H1 (cell line): ENCODE data around the gene RXFP1. TPM values are rescaled to one million over a fixed set of nuclear protein-coding genes. Genes with fewer than 3 reads are reported as not detected.

Source experiments
- CTCF ChIA-PET: fragments of 300-600 bp; sonication (Branson Sonifier 250); formaldehyde crosslinking; loops from one replicate; lab custom pipeline; 2021; ENCODE audit not compliant: partially characterized antibody; lab: Charles Lee
- POLR2A ChIA-PET: fragments of 300-600 bp; sonication (Branson Sonifier 250); formaldehyde crosslinking; loops from one replicate; lab custom pipeline; 2021; ENCODE audit warnings: inconsistent platforms; ENCODE audit not compliant: partially characterized antibody; lab: Charles Lee
- DNase-seq, 2 experiments: peaks; one replicate each; pipeline versions ENCODE4 v3.0.0 to v3.0.0-alpha.2; 2010 to 2022; ENCODE audit warnings: low spot score in 2 of 2, low read depth in 1 of 2, mixed read lengths in 1 of 2
- FAIRE-seq: peaks from 2 replicates; lab custom pipeline; 2011; peaks lifted over from hg19 to GRCh38; lab: Jason Lieb, UNC
- H2AFZ ChIP-seq: 2 replicates; pipeline ENCODE4 v1.8.1; 2012; ENCODE audit warnings: low read length, inconsistent platforms
- H2AK5ac ChIP-seq: 2 replicates; pipeline ENCODE4 v1.6.1; 2013; ENCODE audit warnings: low read depth, low read length
- H2BK120ac ChIP-seq: replicated peaks from 2 replicates; pipeline ENCODE3; 2013; ENCODE audit warnings: low read depth, low read length, inconsistent platforms
- H2BK12ac ChIP-seq: 2 replicates; pipeline ENCODE4 v1.6.1; 2013; ENCODE audit warnings: low read depth, low read length
- H2BK15ac ChIP-seq: 2 replicates; pipeline ENCODE4 v1.6.1; 2013; ENCODE audit warnings: low read length
- H2BK20ac ChIP-seq: 2 replicates; pipeline ENCODE4 v1.6.1; 2013; ENCODE audit warnings: low read length
- H2BK5ac ChIP-seq: 2 replicates; pipeline ENCODE4 v1.6.1; 2013; ENCODE audit warnings: low read depth, low read length
- H3K14ac ChIP-seq: 2 replicates; pipeline ENCODE4 v1.6.1; 2013; ENCODE audit warnings: inconsistent platforms; ENCODE audit not compliant: insufficient read length
- H3K18ac ChIP-seq: 2 replicates; pipeline ENCODE4 v1.6.1; 2013; ENCODE audit warnings: low read length; ENCODE audit errors: extremely low read depth
- H3K23ac ChIP-seq: 2 replicates; pipeline ENCODE4 v1.6.1; 2013; ENCODE audit warnings: inconsistent platforms; ENCODE audit not compliant: insufficient read length
- H3K23me2 ChIP-seq: 2 replicates; pipeline ENCODE4 v1.6.1; 2013; ENCODE audit warnings: low read depth, low read length
- H3K27ac ChIP-seq: 2 replicates; pipeline ENCODE4 v1.6.1; 2011; ENCODE audit warnings: low read depth, low read length, inconsistent platforms
- H3K27me3 ChIP-seq, 4 experiments: replicated peaks in 1 of 4; 1 replicate in 1 of 4; 2 replicates in 3 of 4; pipeline versions ENCODE4 v1.6.1 to v1.8.1; 2011 to 2013; ENCODE audit warnings: low read length in 3 of 4, mild to moderate bottlenecking in 3 of 4, inconsistent platforms in 2 of 4, mixed read lengths in 2 of 4, moderate library complexity in 1 of 4; ENCODE audit not compliant: control insufficient read depth in 3 of 4, insufficient read depth in 3 of 4; ENCODE audit errors: extremely low read depth in 1 of 4
- H3K36me3 ChIP-seq, 4 experiments: 2 replicates each; pipeline versions ENCODE4 v1.6.1 to v1.8.1; 2011 to 2013; ENCODE audit warnings: mild to moderate bottlenecking in 4 of 4, low read length in 3 of 4, moderate library complexity in 2 of 4, control low read depth in 1 of 4, inconsistent platforms in 1 of 4; ENCODE audit not compliant: insufficient read depth in 4 of 4, control insufficient read depth in 2 of 4
- H3K4ac ChIP-seq: replicated peaks from 2 replicates; pipeline ENCODE3; 2013; ENCODE audit warnings: low read length, low read depth, mixed read lengths, inconsistent platforms; ENCODE audit not compliant: insufficient read length
- H3K4me1 ChIP-seq, 4 experiments: replicated peaks in 1 of 4; 1 replicate in 1 of 4; 2 replicates in 3 of 4; pipeline versions ENCODE4 v1.6.1 to v1.8.1; 2011 to 2013; ENCODE audit warnings: low read length in 3 of 4, inconsistent platforms in 2 of 4, mixed read lengths in 1 of 4; ENCODE audit not compliant: insufficient read depth in 4 of 4, control insufficient read depth in 3 of 4
- H3K4me2 ChIP-seq, 2 experiments: 2 replicates each; pipeline versions ENCODE4 v1.6.1 to v1.8.1; 2011 to 2013; ENCODE audit warnings: low read depth in 2 of 2, low read length in 2 of 2, control low read depth in 1 of 2, inconsistent platforms in 1 of 2, mild to moderate bottlenecking in 1 of 2; ENCODE audit not compliant: insufficient read depth in 1 of 2
- H3K4me3 ChIP-seq, 4 experiments: fragments of 200-600, 300-600 bp in 1 of 4; sonication (generic), shearing (Covaris generic), sonication (Bioruptor Twin) in 1 of 4; 2 replicates each; pipeline versions ENCODE4 v1.5.1 to v1.8.1; 2011 to 2016; ENCODE audit warnings: low read length in 4 of 4, low read depth in 3 of 4, control low read depth in 2 of 4, inconsistent platforms in 2 of 4, mild to moderate bottlenecking in 2 of 4, mixed read lengths in 1 of 4, moderate library complexity in 1 of 4; ENCODE audit not compliant: insufficient read depth in 2 of 4; ENCODE audit errors: extremely low read depth in 1 of 4
- H3K56ac ChIP-seq: replicated peaks from 2 replicates; pipeline ENCODE3; 2013; ENCODE audit warnings: low read depth, mild to moderate bottlenecking, mixed read lengths, low read length, inconsistent platforms; ENCODE audit not compliant: insufficient read length
- H3K79me1 ChIP-seq: 2 replicates; pipeline ENCODE4 v1.6.1; 2013; ENCODE audit warnings: low read depth, low read length, control low read depth
- H3K79me2 ChIP-seq, 2 experiments: 2 replicates each; pipeline versions ENCODE4 v1.6.1 to v1.8.1; 2012 to 2013; ENCODE audit warnings: low read length in 2 of 2, mild to moderate bottlenecking in 2 of 2, inconsistent platforms in 1 of 2; ENCODE audit not compliant: insufficient read depth in 2 of 2, control insufficient read depth in 1 of 2
- H3K9ac ChIP-seq, 4 experiments: replicated peaks in 1 of 4; 1 replicate in 1 of 4; 2 replicates in 3 of 4; pipeline versions ENCODE4 v1.6.1 to v1.8.1; 2011 to 2013; ENCODE audit warnings: low read depth in 3 of 4, low read length in 3 of 4, control low read depth in 2 of 4, mild to moderate bottlenecking in 2 of 4, moderate library complexity in 2 of 4, inconsistent platforms in 1 of 4; ENCODE audit errors: extremely low read depth in 1 of 4
- H3K9me3 ChIP-seq, 2 experiments: 2 replicates each; pipeline versions ENCODE4 v1.6.1 to v1.8.1; 2012 to 2013; ENCODE audit warnings: mild to moderate bottlenecking in 2 of 2, moderate library complexity in 2 of 2, control low read depth in 1 of 2, inconsistent platforms in 1 of 2, low read depth in 1 of 2, low read length in 1 of 2, mixed read lengths in 1 of 2; ENCODE audit not compliant: insufficient read depth in 2 of 2
- H4K20me1 ChIP-seq, 2 experiments: replicated peaks in 1 of 2; 2 replicates each; pipeline versions ENCODE3 to v1.8.1; 2011 to 2013; ENCODE audit warnings: inconsistent platforms in 2 of 2, low read length in 2 of 2, mild to moderate bottlenecking in 1 of 2; ENCODE audit not compliant: insufficient read depth in 2 of 2, control insufficient read depth in 1 of 2
- H4K5ac ChIP-seq: 2 replicates; pipeline ENCODE4 v1.6.1; 2013; ENCODE audit warnings: low read length, low read depth, mixed read lengths, inconsistent platforms; ENCODE audit not compliant: insufficient read length
- H4K8ac ChIP-seq: 2 replicates; pipeline ENCODE4 v1.8.0; 2013; ENCODE audit warnings: mild to moderate bottlenecking, moderate library complexity, low read length, inconsistent platforms; ENCODE audit not compliant: insufficient read depth; ENCODE audit errors: extremely low read depth
- H4K91ac ChIP-seq: replicated peaks from 2 replicates; pipeline ENCODE3; 2013; ENCODE audit warnings: low read length, mixed read lengths, inconsistent platforms; ENCODE audit not compliant: insufficient read length
- BCL11A ChIP-seq, 2 experiments: IDR thresholded peaks; one replicate each; pipeline ENCODE4 v1.6.1; 2011; ENCODE audit warnings: low read depth in 2 of 2, low read length in 2 of 2, mild to moderate bottlenecking in 2 of 2
- CTBP2 ChIP-seq: IDR thresholded peaks from 2 replicates; pipeline ENCODE4 v1.7.0; 2011; ENCODE audit warnings: borderline replicate concordance, mild to moderate bottlenecking, moderate library complexity, mixed read lengths, low read length; ENCODE audit not compliant: insufficient read depth, insufficient read length
- EZH2 ChIP-seq: fragments of 200-600 bp; sonication (generic); IDR thresholded peaks from 2 replicates; pipeline ENCODE4 v1.7.1; 2012; ENCODE audit warnings: low read depth, mild to moderate bottlenecking, moderate library complexity, low read length, inconsistent platforms; ENCODE audit not compliant: severe bottlenecking
- MAFK ChIP-seq: IDR thresholded peaks from 2 replicates; pipeline ENCODE4 v1.6.1; 2012; ENCODE audit warnings: low read depth, mild to moderate bottlenecking, improper control_type of control experiment, low read length
- MAX ChIP-seq: IDR thresholded peaks from 2 replicates; pipeline ENCODE4 v1.6.1; 2012; ENCODE audit warnings: inconsistent platforms
- RAD21 ChIP-seq, 2 experiments: IDR thresholded peaks in 1 of 2; conservative IDR thresholded peaks in 1 of 2; 2 replicates each; pipeline ENCODE4 v1.6.1; 2011; ENCODE audit warnings: low read depth in 2 of 2, low read length in 2 of 2, improper control_type of control experiment in 1 of 2, inconsistent platforms in 1 of 2, mild to moderate bottlenecking in 1 of 2, moderate library complexity in 1 of 2
- SP2 ChIP-seq: IDR thresholded peaks from 2 replicates; pipeline ENCODE4 v1.6.1; 2012; ENCODE audit warnings: mild to moderate bottlenecking, low read length, inconsistent platforms
- SRF ChIP-seq: IDR thresholded peaks from 2 replicates; pipeline ENCODE4 v1.6.1; 2011; ENCODE audit warnings: mild to moderate bottlenecking, low read depth, low read length, moderate library complexity
- WGBS, 2 experiments: shearing (Covaris generic) in 1 of 2; methylation state at CpG; one replicate each; pipeline versions ENCODE4 v1.1.6 to v1.1.7; 2013 to 2015; ENCODE audit warnings: low lambda C conversion rate in 2 of 2, mixed read lengths in 2 of 2, inconsistent platforms in 1 of 2, low coverage in 1 of 2, missing lambda C conversion rate in 1 of 2; ENCODE audit not compliant: insufficient replicate concordance in 2 of 2, insufficient coverage in 1 of 2, insufficient read length in 1 of 2; ENCODE audit errors: extremely low coverage in 1 of 2, missing lambda C conversion rate in 1 of 2; 5-methylcytosine and 5-hydroxymethylcytosine counted together
- polyA plus RNA-seq, 7 experiments: library from polyadenylated mRNA; depleted of rRNA in 3 of 7; stranded (reverse) in 5 of 7; unstranded in 2 of 7; fragments of >200 nt in 5 of 7; fragments of 200-250 nt in 2 of 7; gene quantifications; 1 replicate in 5 of 7; 2 replicates in 1 of 7; 4 replicates in 1 of 7; pipeline versions ENCODE4 v1.2.1 to v1.2.3, GENCODE V29; 2011 to 2013; ENCODE audit warnings: missing spikeins in 2 of 7, mixed read lengths in 2 of 7
- total RNA-seq: library from RNA; stranded (reverse); fragmentation: NEBNext Ultra II Directional; extraction: Animal tissue kit (Norgen Biotek cat#: 25700); gene quantifications from 2 replicates; pipeline ENCODE4 v1.2.1, GENCODE V29; 2021

Gene RXFP1
- total and polyA plus RNA-seq, 2 of the 8 experiments (the other 6 are each of a cell fraction or from before 2014, with no cell fraction given): 0.14 to 0.56 TPM

- no peak overlapping the region for H3K56ac ChIP-seq
- H4K20me1 ChIP-seq: no peaks in the 10 kb centered on the region
- DNase-seq (no peak), FAIRE-seq (no peak)
- H2BK15ac ChIP-seq: no peak overlapping the region
- no peak overlapping the region for H3K27ac ChIP-seq
- no peak overlapping the region for H3K4ac ChIP-seq
- TF ChIP-seq MAFK (no peak), EZH2 (no peak), SRF (no peak), SP2 (no peak), MAX (no peak), RAD21 (IDR thresholded peaks at IDR 0.05 in 1 of 2, conservative IDR thresholded peaks at IDR 0.05 in 1 of 2; ENCODE audit: low read depth in 2 of 2, low read length in 2 of 2) (no peak), BCL11A (IDR thresholded peaks at IDR 0.05; ENCODE audit: low read depth in 2 of 2, low read length in 2 of 2) (no peak), CTBP2 (no peak)
- H4K5ac ChIP-seq: no peak overlapping the region
- POLR2A ChIA-PET: no interaction called here
- no peaks in the 10 kb centered on the region for H3K27me3 ChIP-seq
- no peak overlapping the region for H2BK120ac ChIP-seq
- CTCF ChIA-PET: interaction anchor here (0.7 to 2.2 kb wide), 7 partner anchors 9 to 171 kb away, joined by 3 to 8 read pairs (median 3); no protein-coding TSS in a partner anchor
- no peaks in the 10 kb centered on the region for H3K4me1 ChIP-seq
- H3K23ac ChIP-seq: no peak overlapping the region
- no peak overlapping the region for H3K9ac ChIP-seq
- H3K9me3 ChIP-seq: no peaks in the 10 kb centered on the region
- no peaks in the 10 kb centered on the region for H3K79me1 ChIP-seq
- no peaks in the 10 kb centered on the region for H3K79me2 ChIP-seq
- H2BK20ac ChIP-seq: no peak overlapping the region
- H3K23me2 ChIP-seq: no peaks in the 10 kb centered on the region
- H3K4me2 ChIP-seq: no peak overlapping the region
- no peak overlapping the region for H3K14ac ChIP-seq
- H2BK5ac ChIP-seq: no peak overlapping the region
- WGBS, 2 experiments: 76% methylated on average over 4 of the region's 4 CpGs; no CpG with 5 or more reads in 1 of the 2 experiments
- no peak overlapping the region for H2BK12ac ChIP-seq
- H4K91ac ChIP-seq: no peak overlapping the region
- H3K4me3 ChIP-seq: no peak overlapping the region
- H3K36me3 ChIP-seq: no peaks in the 10 kb centered on the region
- no peak overlapping the region for H4K8ac ChIP-seq
- H3K18ac ChIP-seq: no peak overlapping the region
- H2AFZ ChIP-seq: no peak overlapping the region
- H2AK5ac ChIP-seq: no peak overlapping the region
These were observed 68.6 kb downstream of the RXFP1 start for GRCh38 chr4:158590306-158590705.
